ENCODE data around the gene PDCD2L. TPM values are rescaled to one million over a fixed set of nuclear protein-coding genes. Genes with fewer than 3 reads are reported as not detected.
A peak's percentile ranks its signal among the peaks of the same experiment; 100 is the strongest.

PDCD2L gene
- total RNA-seq, 1 experiment from 2014 or later, result 43.3 TPM

DNA sequence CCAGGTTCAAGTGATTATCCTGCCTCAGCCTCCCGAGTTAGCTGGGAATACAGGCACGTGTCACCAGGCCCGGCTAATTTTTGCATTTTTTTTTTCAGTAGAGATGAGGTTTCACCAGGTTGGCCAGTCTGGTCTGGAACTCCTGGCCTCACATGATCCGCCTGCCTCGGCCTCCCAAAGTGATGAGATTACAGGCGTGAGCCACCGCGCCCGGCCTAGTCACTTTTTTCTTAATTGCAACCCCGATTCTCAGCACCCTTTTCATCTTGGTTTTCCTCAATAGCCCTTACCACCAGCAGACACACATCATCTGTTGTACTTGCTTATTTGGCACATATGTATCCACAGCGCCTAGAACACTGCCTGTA, 39.8 kb upstream of the PDCD2L start:
- TF ChIP-seq, protein P1, sequence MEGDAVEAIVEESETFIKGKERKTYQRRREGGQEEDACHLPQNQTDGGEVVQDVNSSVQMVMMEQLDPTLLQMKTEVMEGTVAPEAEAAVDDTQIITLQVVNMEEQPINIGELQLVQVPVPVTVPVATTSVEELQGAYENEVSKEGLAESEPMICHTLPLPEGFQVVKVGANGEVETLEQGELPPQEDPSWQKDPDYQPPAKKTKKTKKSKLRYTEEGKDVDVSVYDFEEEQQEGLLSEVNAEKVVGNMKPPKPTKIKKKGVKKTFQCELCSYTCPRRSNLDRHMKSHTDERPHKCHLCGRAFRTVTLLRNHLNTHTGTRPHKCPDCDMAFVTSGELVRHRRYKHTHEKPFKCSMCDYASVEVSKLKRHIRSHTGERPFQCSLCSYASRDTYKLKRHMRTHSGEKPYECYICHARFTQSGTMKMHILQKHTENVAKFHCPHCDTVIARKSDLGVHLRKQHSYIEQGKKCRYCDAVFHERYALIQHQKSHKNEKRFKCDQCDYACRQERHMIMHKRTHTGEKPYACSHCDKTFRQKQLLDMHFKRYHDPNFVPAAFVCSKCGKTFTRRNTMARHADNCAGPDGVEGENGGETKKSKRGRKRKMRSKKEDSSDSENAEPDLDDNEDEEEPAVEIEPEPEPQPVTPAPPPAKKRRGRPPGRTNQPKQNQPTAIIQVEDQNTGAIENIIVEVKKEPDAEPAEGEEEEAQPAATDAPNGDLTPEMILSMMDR (conservative IDR thresholded peaks at IDR 0.05), result no peak
- no peak overlapping the region for H3K14ac ChIP-seq (ENCODE audit: insufficient read depth, low read length)
- no peak overlapping the region for H2BK20ac ChIP-seq (ENCODE audit: low read depth, low read length, poor library complexity, severe bottlenecking)
- H3K56ac ChIP-seq (ENCODE audit: insufficient read length, low read depth, low read length), result no peak overlapping the region
- H3K23me2 ChIP-seq (ENCODE audit: insufficient read length, low read depth, low read length, poor library complexity, severe bottlenecking), result peaks cover 7% of the 10 kb centered on the region
- H3K4me1 Mint-ChIP-seq, result peaks cover 33 to 39% of the 10 kb centered on the region in 2 experiments
- no peaks in the 10 kb centered on the region for H3K9me3 ChIP-seq (ENCODE audit: control insufficient read depth, low read depth, low read length)
- no peak overlapping the region for H3K23ac ChIP-seq (ENCODE audit: insufficient read length, low read depth, low read length)
- peaks cover 7% of the 10 kb centered on the region; the same call in 1 of the 2 replicates for H3K79me2 ChIP-seq (ENCODE audit: insufficient read depth, low read length)
- H2AK5ac ChIP-seq (ENCODE audit: insufficient read length, low read length), result no peak overlapping the region
- peaks cover 11% of the 10 kb centered on the region for H3K79me1 ChIP-seq (ENCODE audit: insufficient read depth, low read depth, low read length, poor library complexity, severe bottlenecking)
- H3K4me1 ChIP-seq (ENCODE audit: insufficient read depth, low read length), result peaks cover 2% of the 10 kb centered on the region; the same call in 1 of the 2 replicates
- no peak overlapping the region for H4K91ac ChIP-seq (ENCODE audit: insufficient read length, low read depth, low read length)
- no CpG with 5 or more reads among the region's 11 CpGs for WGBS (ENCODE audit: extremely low coverage, insufficient read length, low lambda C conversion rate)
- no peak overlapping the region for H4K8ac ChIP-seq (replicated peaks; ENCODE audit: insufficient read length, low read depth, low read length)
- no peak overlapping the region for H3K18ac ChIP-seq (ENCODE audit: insufficient read length, low read depth, low read length)
- no peak overlapping the region for H2BK15ac ChIP-seq (ENCODE audit: low read depth, low read length)
- H3K4me2 ChIP-seq (ENCODE audit: insufficient read depth, insufficient read length, low read length), result peak overlapping the region; percentile 24
- no peak overlapping the region for H2AFZ ChIP-seq (ENCODE audit: low read length)
- H2BK12ac ChIP-seq (ENCODE audit: insufficient read length, low read depth, low read length), result no peak overlapping the region
- no peaks in the 10 kb centered on the region for H3K9me3 Mint-ChIP-seq
- H3K36me3 Mint-ChIP-seq (ENCODE audit: insufficient read depth in 1 of 3, low read depth in 3 of 3), result peaks cover 25 to 36% (median 34%) of the 10 kb centered on the region in 3 experiments
- H3K27ac ChIP-seq (ENCODE audit: insufficient read length, low read depth, low read length), result no peak overlapping the region
- H4K20me1 ChIP-seq (ENCODE audit: control insufficient read depth, insufficient read depth, insufficient read length), result peaks cover 3% of the 10 kb centered on the region
- H3K27ac Mint-ChIP-seq, result peak overlapping the region in 1 of 3 experiments; percentile 2; a peak in 1 of 7 replicates
- no peak overlapping the region for H3K9ac ChIP-seq (ENCODE audit: extremely low read depth, insufficient read length, low read length)
- no peaks in the 10 kb centered on the region for H3K27me3 ChIP-seq (ENCODE audit: insufficient read depth, low read length)
- no peak overlapping the region for H3K4ac ChIP-seq (ENCODE audit: low read depth, low read length)
- peak overlapping the region; percentile 91 to 97 for H3K4me3 Mint-ChIP-seq
- no peak overlapping the region for H3T11ph ChIP-seq (ENCODE audit: low read length)
- no peak for DNase-seq
- no peak overlapping the region for H2BK120ac ChIP-seq (ENCODE audit: low read depth, low read length, poor library complexity, severe bottlenecking)
- H3K27me3 Mint-ChIP-seq (ENCODE audit: low read depth), result peaks cover 1% of the 10 kb centered on the region
- no peak overlapping the region for H4K5ac ChIP-seq (ENCODE audit: insufficient read length, low read depth, low read length)
- H2BK5ac ChIP-seq (ENCODE audit: insufficient read length, low read length), result no peak overlapping the region
